ENCODE data around the gene DDX17. TPM values are rescaled to one million over a fixed set of nuclear protein-coding genes. Genes with fewer than 3 reads are reported as not detected.
A peak's percentile ranks its signal among the peaks of the same experiment; 100 is the strongest.

DDX17 gene
- total and polyA plus RNA-seq, 9 of the 15 experiments (the other 6 are each of a cell fraction or from before 2014, with no cell fraction given), result 17.6 to 421 (median 189) TPM

- no peak for TF ChIP-seq REST (IDR thresholded peaks at IDR 0.05; ENCODE audit: borderline replicate concordance)
- TF ChIP-seq REST (CRISPR knock-in tag; IDR thresholded peaks at IDR 0.05; ENCODE audit: low read depth), result no peak
- TF ChIP-seq CHCHD3 (CRISPR knock-in tag; IDR thresholded peaks at IDR 0.05), result no peak
- TF ChIP-seq CHD1 (IDR thresholded peaks at IDR 0.05; ENCODE audit: low read length), result no peak
- TF ChIP-seq ZC3H11A (IDR thresholded peaks at IDR 0.05; ENCODE audit: low read depth, low read length), result no peak
- TF ChIP-seq FOXO4 (CRISPR knock-in tag; IDR thresholded peaks at IDR 0.05), result no peak
- TF ChIP-seq ATF1 (CRISPR knock-in tag; IDR thresholded peaks at IDR 0.05), result no peak
- peak; percentile 64 for TF ChIP-seq ATF1 (tag; IDR thresholded peaks at IDR 0.05)
- TF ChIP-seq TRIM28 (IDR thresholded peaks at IDR 0.05), result no peak
- TF ChIP-seq ELK3 (CRISPR knock-in tag; IDR thresholded peaks at IDR 0.05), result no peak
- no peak for TF ChIP-seq ZBTB8A (IDR thresholded peaks at IDR 0.05; ENCODE audit: partially characterized antibody)
- no peak; the same call in 1 of the 2 replicates for TF ChIP-seq GMEB1 (CRISPR knock-in tag; IDR thresholded peaks at IDR 0.05)
- TF ChIP-seq ATF3 (IDR thresholded peaks at IDR 0.05), result no peak
- no peak for TF ChIP-seq ATF3 (CRISPR knock-in tag; conservative IDR thresholded peaks at IDR 0.05)
- TF ChIP-seq ZNF436 (CRISPR knock-in tag; IDR thresholded peaks at IDR 0.05), result no peak
Observed at GRCh38 chr22:38506118-38506962, at the start of gene DDX17 (continued).
